Epithelial cell of proximal tubule (primary cell): ENCODE measurements around the gene OR2Y1. TPM values are rescaled to one million over a fixed set of nuclear protein-coding genes. Genes with fewer than 3 reads are reported as not detected.
"Not testable (repeated sequence)": the region's sequence is repeated elsewhere in the genome, so short reads cannot be mapped to it uniquely, and the experiment has no call there.

Experiments used
- DNase-seq: peaks from one replicate; pipeline ENCODE4 v3.0.0-alpha.2; 2011; ENCODE audit warnings: low read depth
- H3K4me3 ChIP-seq: 2 replicates; pipeline ENCODE4 v1.5.1; 2011; ENCODE audit warnings: low read depth, mild to moderate bottlenecking, low read length
- total RNA-seq: library from RNA; depleted of rRNA; stranded (reverse); fragments of >200 nt; gene quantifications from 2 replicates; pipeline ENCODE4 v1.2.3, GENCODE V29; 2015
- TF ChIP-seq, protein P1 (sequence below): conservative IDR thresholded peaks from 2 replicates; pipeline ENCODE4 v1.5.1; 2012; ENCODE audit warnings: low read depth, mild to moderate bottlenecking, low read length

OR2Y1 gene, protein sequence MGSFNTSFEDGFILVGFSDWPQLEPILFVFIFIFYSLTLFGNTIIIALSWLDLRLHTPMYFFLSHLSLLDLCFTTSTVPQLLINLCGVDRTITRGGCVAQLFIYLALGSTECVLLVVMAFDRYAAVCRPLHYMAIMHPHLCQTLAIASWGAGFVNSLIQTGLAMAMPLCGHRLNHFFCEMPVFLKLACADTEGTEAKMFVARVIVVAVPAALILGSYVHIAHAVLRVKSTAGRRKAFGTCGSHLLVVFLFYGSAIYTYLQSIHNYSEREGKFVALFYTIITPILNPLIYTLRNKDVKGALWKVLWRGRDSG
- not detected in 2 replicates for total RNA-seq

DNA sequence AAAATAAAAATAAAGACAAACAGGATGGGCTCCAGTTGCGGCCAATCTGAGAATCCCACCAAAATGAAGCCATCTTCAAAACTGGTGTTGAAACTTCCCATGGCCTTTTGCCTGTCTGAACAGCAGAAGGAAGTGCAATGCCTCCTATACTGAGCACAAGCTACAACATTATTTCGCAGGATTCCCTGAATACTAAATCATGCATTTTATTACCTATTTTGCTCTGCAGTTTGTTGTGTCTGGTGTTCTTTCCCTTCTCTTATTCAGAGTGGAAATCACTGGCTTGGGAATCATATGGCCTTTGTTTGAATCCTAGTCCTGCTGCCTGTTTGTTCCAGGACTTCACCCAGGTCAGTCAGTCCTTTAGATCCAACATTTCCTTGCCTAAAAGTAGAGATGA is at the start of gene OR2Y1:
TSS of gene OR2Y1 (minus strand) at position 101 of the 400 bp plus-strand sequence. CDS start at position 101, 0 bp downstream.
- TF ChIP-seq, protein P1, sequence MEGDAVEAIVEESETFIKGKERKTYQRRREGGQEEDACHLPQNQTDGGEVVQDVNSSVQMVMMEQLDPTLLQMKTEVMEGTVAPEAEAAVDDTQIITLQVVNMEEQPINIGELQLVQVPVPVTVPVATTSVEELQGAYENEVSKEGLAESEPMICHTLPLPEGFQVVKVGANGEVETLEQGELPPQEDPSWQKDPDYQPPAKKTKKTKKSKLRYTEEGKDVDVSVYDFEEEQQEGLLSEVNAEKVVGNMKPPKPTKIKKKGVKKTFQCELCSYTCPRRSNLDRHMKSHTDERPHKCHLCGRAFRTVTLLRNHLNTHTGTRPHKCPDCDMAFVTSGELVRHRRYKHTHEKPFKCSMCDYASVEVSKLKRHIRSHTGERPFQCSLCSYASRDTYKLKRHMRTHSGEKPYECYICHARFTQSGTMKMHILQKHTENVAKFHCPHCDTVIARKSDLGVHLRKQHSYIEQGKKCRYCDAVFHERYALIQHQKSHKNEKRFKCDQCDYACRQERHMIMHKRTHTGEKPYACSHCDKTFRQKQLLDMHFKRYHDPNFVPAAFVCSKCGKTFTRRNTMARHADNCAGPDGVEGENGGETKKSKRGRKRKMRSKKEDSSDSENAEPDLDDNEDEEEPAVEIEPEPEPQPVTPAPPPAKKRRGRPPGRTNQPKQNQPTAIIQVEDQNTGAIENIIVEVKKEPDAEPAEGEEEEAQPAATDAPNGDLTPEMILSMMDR = no peak

DNA sequence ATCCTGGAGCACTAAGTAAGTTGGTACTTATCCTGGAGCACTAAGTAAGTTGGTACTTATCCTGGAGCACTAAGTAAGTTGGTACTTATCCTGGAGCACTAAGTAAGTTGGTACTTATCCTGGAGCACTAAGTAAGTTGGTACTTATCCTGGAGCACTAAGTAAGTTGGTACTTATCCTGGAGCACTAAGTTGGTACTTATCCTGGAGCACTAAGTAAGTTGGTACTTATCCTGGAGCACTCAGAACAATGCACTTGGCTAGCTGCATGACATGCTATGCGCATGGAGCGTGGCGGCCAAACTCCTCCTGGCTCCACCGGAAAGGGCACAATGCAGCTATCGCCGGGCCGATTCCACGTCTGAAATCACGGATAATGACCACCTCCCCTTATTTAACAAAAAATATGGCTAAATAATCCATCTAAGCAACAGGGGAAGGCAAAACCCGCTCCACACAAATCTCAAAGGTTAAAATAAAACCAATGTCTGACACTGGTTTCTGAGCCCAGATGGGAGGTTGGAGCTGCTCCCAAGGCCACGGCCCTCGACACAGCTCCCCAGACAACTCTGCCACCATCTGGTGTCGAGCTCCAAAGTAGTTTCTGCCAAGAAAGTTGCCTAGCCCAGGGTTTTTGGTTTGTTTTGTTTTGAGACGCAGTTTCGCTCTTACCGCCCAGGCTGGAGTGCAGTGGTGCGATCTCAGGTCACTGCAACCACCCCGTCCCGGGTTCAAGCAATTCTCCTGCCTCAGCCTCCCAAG is 49.0 kb upstream of the OR2Y1 start:
- not testable (repeated sequence) for H3K4me3 ChIP-seq, DNase-seq

More for the DNA sequence above, at the start of gene OR2Y1:
- DNase-seq = no peak
- H3K4me3 ChIP-seq = no peak within 1 kb of the TSS

DNA sequence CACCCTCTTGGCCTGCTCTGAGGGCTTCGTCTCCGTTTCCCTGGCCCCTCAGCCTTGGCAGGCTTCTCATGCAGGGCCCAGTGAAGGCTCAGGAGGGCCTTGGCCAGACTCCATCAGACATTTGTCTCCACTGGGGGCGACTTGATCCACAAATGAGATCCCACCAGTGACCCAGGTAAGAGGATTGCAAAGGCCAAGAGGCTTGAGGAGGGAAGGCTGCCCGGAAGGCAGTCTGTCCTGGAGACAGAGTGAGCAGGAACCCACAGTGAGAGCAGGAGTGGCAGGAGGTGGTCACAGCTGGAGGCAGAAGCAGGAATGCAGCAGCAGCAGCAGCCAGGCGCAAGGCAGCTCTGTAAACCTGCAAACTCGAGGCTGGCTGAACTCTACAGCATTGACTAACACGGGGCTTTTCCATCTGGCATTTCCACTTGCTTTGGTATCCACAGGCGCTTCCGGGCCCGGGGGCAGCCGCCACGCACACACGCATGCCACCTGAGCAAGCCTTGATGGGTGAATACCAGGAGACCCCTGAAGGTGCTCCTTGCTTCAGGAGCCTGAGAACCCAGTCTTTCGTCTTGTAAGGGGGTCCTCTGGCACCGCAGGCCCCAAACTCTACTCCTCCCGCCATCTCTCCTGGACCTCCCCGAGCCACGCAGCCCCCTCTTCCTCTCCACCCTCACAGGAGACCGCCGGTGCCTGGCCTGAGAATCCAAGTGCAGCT is 48.0 kb upstream of the OR2Y1 start:
- TF ChIP-seq, protein P1 = no peak
- no peak for DNase-seq
- H3K4me3 ChIP-seq = no peak overlapping the region

DNA sequence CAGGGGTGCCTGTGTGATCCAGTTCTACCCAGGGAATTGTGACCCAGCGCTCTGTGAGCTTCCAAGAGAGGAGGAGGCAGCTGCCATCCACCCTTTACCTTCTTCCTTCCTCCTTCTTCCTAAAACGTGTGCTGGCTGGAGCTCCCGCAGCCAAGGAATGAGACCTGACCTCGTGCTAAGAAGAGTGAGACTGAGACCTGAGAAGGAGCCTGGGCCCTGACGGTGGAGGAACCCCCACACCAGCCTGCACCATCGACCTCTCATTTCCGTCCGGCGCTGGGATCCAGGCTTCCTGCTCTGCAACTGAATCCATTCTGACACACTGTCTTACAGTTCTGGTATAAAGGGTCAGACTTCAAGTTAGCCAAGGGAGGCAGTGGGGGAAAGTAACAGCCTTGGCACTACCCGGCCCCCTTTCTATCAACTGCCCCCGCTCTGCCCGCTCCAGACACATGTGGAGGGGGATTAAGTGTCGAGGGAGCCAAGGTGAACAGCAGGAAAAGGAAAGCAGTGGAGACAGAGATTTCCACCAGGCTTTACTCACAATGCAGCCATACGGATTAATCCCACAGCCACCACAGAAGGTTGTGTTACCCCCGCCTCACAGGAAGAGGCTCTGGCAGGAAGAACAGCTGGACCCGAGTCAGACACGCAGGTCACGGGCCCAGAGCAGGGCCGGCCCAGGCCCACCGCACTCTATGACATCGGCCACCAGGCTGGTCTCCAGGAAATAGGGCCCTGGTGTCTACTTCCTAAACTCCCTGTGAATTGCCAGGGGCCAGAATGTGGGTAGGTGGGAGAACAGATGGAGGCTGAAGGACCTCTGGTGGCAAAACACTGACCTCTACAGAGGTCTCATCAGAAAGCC is 46.9 kb upstream of the OR2Y1 start:
- TF ChIP-seq, protein P1 = no peak
- no peak for DNase-seq
- H3K4me3 ChIP-seq = no peak overlapping the region

DNA sequence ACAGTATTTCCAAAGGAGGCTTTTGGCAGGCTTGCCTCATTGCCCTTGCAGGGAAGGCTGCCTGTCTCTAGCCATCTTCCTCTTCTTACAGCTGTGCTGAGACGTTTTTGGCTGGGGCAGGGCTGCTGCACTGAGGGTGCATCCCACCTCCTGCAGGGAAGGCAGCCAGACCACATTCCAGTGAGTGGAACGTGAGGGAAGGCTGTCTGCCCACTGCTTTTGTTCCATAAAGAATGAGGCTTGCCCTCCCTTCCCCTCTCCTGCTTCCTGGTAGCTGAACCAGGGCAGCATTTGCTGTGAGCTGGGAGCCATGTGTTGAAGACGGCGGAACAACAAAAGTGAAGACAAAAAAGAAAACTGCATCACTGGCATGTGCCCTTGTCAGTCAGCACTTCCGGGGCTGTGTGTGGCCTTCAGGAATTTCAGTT is 46.0 kb upstream of the OR2Y1 start:
- DNase-seq = no peak
- no peak overlapping the region for H3K4me3 ChIP-seq
- TF ChIP-seq, protein P1 = no peak

DNA sequence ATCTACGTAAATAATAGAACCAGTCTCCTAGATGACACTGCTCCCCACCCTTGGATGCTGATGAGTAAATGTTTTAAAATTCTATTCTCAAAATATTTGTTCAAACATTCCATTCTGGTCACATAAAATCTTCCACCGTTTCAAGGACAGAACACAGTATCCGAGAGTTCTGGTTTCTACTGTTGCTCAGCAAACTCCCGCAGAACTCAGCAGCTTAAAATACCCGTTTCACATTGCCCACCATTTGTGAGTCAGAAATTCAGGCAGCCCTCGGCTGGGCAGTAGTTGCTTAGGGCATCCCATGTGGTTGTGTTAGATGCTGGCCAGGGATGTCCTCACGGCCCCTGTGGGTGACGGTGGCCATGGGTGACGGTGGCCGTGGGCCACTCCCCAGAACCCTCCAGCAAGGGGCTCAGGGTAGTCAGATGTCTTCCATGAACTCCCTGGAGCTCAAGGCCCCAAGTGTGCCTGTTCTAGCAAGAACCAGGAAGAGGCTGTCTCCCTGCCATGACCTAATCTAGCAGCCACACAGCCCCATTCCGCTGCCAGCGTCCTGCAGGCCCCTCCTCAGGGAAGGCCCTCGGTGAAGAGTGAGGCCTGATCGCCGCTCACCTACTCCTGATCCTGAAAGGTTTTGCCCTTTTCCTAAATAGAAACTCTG is 45.4 kb upstream of the OR2Y1 start:
- no peak for DNase-seq
- no peak overlapping the region for H3K4me3 ChIP-seq
- TF ChIP-seq, protein P1 = no peak
